Psoas muscle (tissue), 8 donors: ENCODE results near the gene BHLHE40. TPM values are rescaled to one million over a fixed set of nuclear protein-coding genes. Genes with fewer than 3 reads are reported as not detected.

ENCODE experiments used
- ATAC-seq, 4 donors: fragments of 200-7000 bp; cut with Tn5 transposase; one replicate each; pipeline ENCODE4 v1.9.1; 2020; ENCODE audit warnings: moderate library complexity in 3 of 4, mild to moderate bottlenecking in 2 of 4
- DNase-seq, 2 donors: peaks; one replicate each; pipeline ENCODE4 v3.0.0-alpha.2; 2020
- H3K27ac ChIP-seq: fragments of 200-600 bp; one replicate; pipeline ENCODE4 v1.8.0; 2022
- H3K27me3 ChIP-seq, 3 donors: fragments of 200-600 bp in 1 of 3; one replicate each; pipeline versions ENCODE4 v1.6.1 to v1.8.0; 2013 to 2022; ENCODE audit warnings: low read length in 2 of 3, mild to moderate bottlenecking in 2 of 3, moderate library complexity in 1 of 3; ENCODE audit not compliant: insufficient read depth in 3 of 3
- H3K36me3 ChIP-seq, 2 donors: fragments of 200-600 bp in 1 of 2; one replicate each; pipeline versions ENCODE4 v1.6.1 to v1.8.0; 2013 to 2022; ENCODE audit warnings: low read depth in 1 of 2, mild to moderate bottlenecking in 1 of 2, moderate library complexity in 1 of 2; ENCODE audit not compliant: insufficient read depth in 1 of 2
- H3K4me1 ChIP-seq: fragments of 200-600 bp; one replicate; pipeline ENCODE4 v1.8.0; 2022
- H3K4me3 ChIP-seq: fragments of 200-600 bp; one replicate; pipeline ENCODE4 v1.8.0; 2022; ENCODE audit warnings: mild to moderate bottlenecking
- H3K9me3 ChIP-seq: fragments of 200-600 bp; one replicate; pipeline ENCODE4 v1.8.0; 2022
- CTCF ChIP-seq: fragments of 200-600 bp; IDR thresholded peaks from one replicate; pipeline ENCODE4 v1.8.0; 2022; ENCODE audit warnings: antibody characterized with exemption
- WGBS, 3 donors: extraction: QIAGEN DNeasy Blood & Tissue Kit; methylation state at CpG; one replicate each; pipeline versions ENCODE4 v1.1.6 to v1.1.7; 2013; 5-methylcytosine and 5-hydroxymethylcytosine counted together
- intact Hi-C, 2 donors: fragments of 100-400 bp; cut with DNase I; formaldehyde crosslinking; loops; one replicate each; pipeline versions ENCODE4 v1.11.0 to v1.14.2; 2022
- polyA plus RNA-seq, 3 donors: library from polyadenylated mRNA; stranded (reverse); fragments of 200-250 nt; gene quantifications; one replicate each; pipeline ENCODE4 v1.2.3, GENCODE V29; 2013
- total RNA-seq, 4 donors: library from RNA; stranded (reverse); fragmentation: NEBNext Ultra II Directional in 2 of 4; extraction: Animal tissue kit (Norgen Biotek cat#: 25700) in 2 of 4; gene quantifications; one replicate each; pipeline versions ENCODE4 v1.2.1 to v1.2.4, GENCODE V29; 2021 to 2023
- donor health status: healthy with polysubstance abuse.
- donor health status: DM: no; HTN: no; CAD: no; lungs with moderate emphysema.
- donor health status: Bipolar disorder and iron deficiency.
- donor health status: healthy.
- donor health status: DM: yes; HTN: yes; CAD: no.
- donor health status: DM: no; HTN: no; CAD: no.
- donor health status: DM: no; HTN: no; CAD: no.
- donor health status: DM: yes; HTN: yes; CAD: no.

Gene BHLHE40
- total and polyA plus RNA-seq, 7 donors: 16.7 to 143 (median 65.1) TPM

GRCh38 chr3:5002871-5003247 is 23.6 kb downstream of the BHLHE40 start:
- Histone ChIP-seq H3K9me3 (no peaks in the 10 kb centered on the region), H3K4me1 (no peaks in the 10 kb centered on the region), H3K27me3 (no peaks in the 10 kb centered on the region), H3K4me3 (no peak overlapping the region), H3K36me3 (no peaks in the 10 kb centered on the region), H3K27ac (no peak overlapping the region)
- TF ChIP-seq CTCF: no peak
- WGBS, 3 donors: 91 to 97% (median 93%) methylated on average over 6 of the region's 6 CpGs
- intact Hi-C loops: no loop called here
- no peak for DNase-seq
- no peak for ATAC-seq

- no peaks in the 10 kb centered on the region for H3K9me3 ChIP-seq
- no peaks in the 10 kb centered on the region for H3K36me3 ChIP-seq
- intact Hi-C loops: no loop called here
- WGBS, 3 donors: 88 to 94% (median 92%) methylated on average over 11 to 12 of the region's 12 CpGs
- no peak for TF ChIP-seq CTCF
- no peaks in the 10 kb centered on the region for H3K4me1 ChIP-seq
- no peaks in the 10 kb centered on the region for H3K27me3 ChIP-seq
- DNase-seq (no peak), ATAC-seq (peak in 2 of 4 donors; percentile 15 to 33)
- no peak overlapping the region for H3K4me3 ChIP-seq
- no peak overlapping the region for H3K27ac ChIP-seq
These were observed 25.3 kb downstream of the BHLHE40 start for GRCh38 chr3:5004319-5005152.

GRCh38 chr3:5005367-5005766 is 26.1 kb downstream of the BHLHE40 start:
- Histone ChIP-seq H3K27me3 (no peaks in the 10 kb centered on the region), H3K27ac (no peak overlapping the region), H3K4me1 (no peaks in the 10 kb centered on the region), H3K4me3 (no peak overlapping the region), H3K9me3 (no peaks in the 10 kb centered on the region), H3K36me3 (no peaks in the 10 kb centered on the region)
- no peak for DNase-seq
- no peak for TF ChIP-seq CTCF
- no peak for ATAC-seq
- WGBS, 3 donors: 63 to 71% (median 69%) methylated on average over 4 of the region's 4 CpGs
- intact Hi-C loops: no loop called here

- intact Hi-C loops: no loop called here
- Histone ChIP-seq H3K9me3 (no peaks in the 10 kb centered on the region), H3K27me3 (no peaks in the 10 kb centered on the region), H3K4me3 (no peak overlapping the region), H3K36me3 (no peaks in the 10 kb centered on the region), H3K27ac (no peak overlapping the region), H3K4me1 (no peaks in the 10 kb centered on the region)
- DNase-seq (no peak), ATAC-seq (no peak)
- 70 to 75% (median 75%) methylated on average over 9 of the region's 9 CpGs for WGBS, 3 donors
- no peak for TF ChIP-seq CTCF
These were observed 27.5 kb downstream of the BHLHE40 start for GRCh38 chr3:5006755-5007202.
